NT2/D1 (cell line): ENCODE results near the gene PIP5K1A.
A peak's percentile ranks its signal among the peaks of the same experiment; 100 is the strongest.
"Not testable (repeated sequence)": the region's sequence is repeated elsewhere in the genome, so short reads cannot be mapped to it uniquely, and the experiment has no call there.

Experiments
- DNase-seq: peaks from one replicate; pipeline ENCODE4 v3.0.0-alpha.2; 2011; ENCODE audit warnings: low read depth, low spot score
- H3K27me3 ChIP-seq: 2 replicates; pipeline ENCODE4 v1.6.0; 2011; ENCODE audit warnings: mild to moderate bottlenecking; ENCODE audit not compliant: insufficient read length, insufficient read depth
- H3K36me3 ChIP-seq: 2 replicates; pipeline ENCODE4 v1.6.1; 2011; ENCODE audit warnings: mild to moderate bottlenecking, low read length, mixed read lengths; ENCODE audit not compliant: insufficient read depth, insufficient read length
- H3K4me1 ChIP-seq: 2 replicates; pipeline ENCODE4 v1.5.1; 2011; ENCODE audit not compliant: insufficient read depth, insufficient read length
- H3K4me3 ChIP-seq: 2 replicates; pipeline ENCODE4 v1.5.1; 2011; ENCODE audit warnings: low read depth; ENCODE audit not compliant: insufficient read length
- H3K9ac ChIP-seq: 2 replicates; pipeline ENCODE4 v1.6.0; 2011; ENCODE audit warnings: low read depth; ENCODE audit not compliant: insufficient read length
- H3K9me3 ChIP-seq: 2 replicates; pipeline ENCODE4 v1.5.1; 2011; ENCODE audit warnings: mild to moderate bottlenecking, low read length; ENCODE audit not compliant: insufficient read depth
- SUZ12 ChIP-seq: IDR thresholded peaks from 2 replicates; pipeline ENCODE4 v1.6.1; 2011; ENCODE audit not compliant: insufficient read length, insufficient read depth; ENCODE audit errors: extremely low read depth
- YY1 ChIP-seq: IDR thresholded peaks from 2 replicates; pipeline ENCODE4 v1.6.1; 2011; ENCODE audit not compliant: insufficient read length, insufficient read depth
- ZNF274 ChIP-seq: IDR thresholded peaks from 2 replicates; pipeline ENCODE4 v1.6.1; 2011; ENCODE audit warnings: mild to moderate bottlenecking, low read depth, low read length

Gene PIP5K1A

GRCh38 chr1:151193304-151193703, 5.0 kb upstream of the PIP5K1A start:
- DNase-seq = no peak
- TF ChIP-seq ZNF274 = no peak
- no peak for TF ChIP-seq SUZ12
- TF ChIP-seq YY1 = no peak
- H3K4me1 ChIP-seq = peaks cover 3% of the 10 kb centered on the region
- H3K27me3 ChIP-seq = no peaks in the 10 kb centered on the region
- no peaks in the 10 kb centered on the region for H3K9me3 ChIP-seq
- no peak overlapping the region for H3K9ac ChIP-seq
- no peak overlapping the region for H3K4me3 ChIP-seq
- peaks cover 2% of the 10 kb centered on the region for H3K36me3 ChIP-seq

- Histone ChIP-seq H3K27me3 (no peaks in the 10 kb centered on the region), H3K4me3 (no peak overlapping the region), H3K9ac (no peak overlapping the region), H3K9me3 (no peaks in the 10 kb centered on the region), H3K4me1 (peaks cover 3% of the 10 kb centered on the region), H3K36me3 (no peaks in the 10 kb centered on the region)
- DNase-seq = no peak
- no peak for TF ChIP-seq ZNF274
- TF ChIP-seq YY1 = no peak
- no peak for TF ChIP-seq SUZ12
These were observed 4.5 kb upstream of the PIP5K1A start for GRCh38 chr1:151193856-151194255.

DNA sequence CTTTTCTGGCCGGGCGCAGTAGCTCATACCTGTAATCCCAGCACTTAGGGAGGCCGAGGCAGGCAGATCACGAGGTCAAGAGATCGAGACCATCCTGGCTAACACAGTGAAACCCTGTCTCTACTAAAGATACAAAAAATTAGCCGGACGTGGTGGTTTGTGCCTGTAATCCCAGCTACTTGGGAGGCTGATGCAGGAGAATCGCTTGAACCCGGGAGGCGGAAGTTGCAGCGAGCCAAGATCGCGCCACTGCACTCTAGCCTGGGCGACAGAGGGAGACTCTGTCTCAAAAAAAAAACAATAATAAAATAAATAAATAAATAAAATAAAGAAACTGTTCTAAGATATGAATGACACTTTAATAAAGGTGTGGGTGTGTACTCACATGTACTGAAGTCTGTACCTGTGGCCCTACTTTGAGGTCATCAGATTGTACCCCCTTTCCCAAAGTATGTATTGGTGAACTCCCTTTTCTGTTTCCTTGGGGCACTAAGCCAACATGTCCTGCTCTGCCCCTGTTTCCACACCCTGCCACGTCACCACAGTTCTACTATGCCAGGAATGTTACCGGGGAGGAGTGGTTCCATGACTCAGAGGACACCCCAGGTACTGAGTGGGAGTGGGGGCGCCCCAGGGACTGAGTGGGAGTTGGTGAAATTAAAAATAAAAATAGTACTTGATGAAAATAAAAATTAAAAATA, 3.3 kb upstream of the PIP5K1A start:
- H3K4me3 ChIP-seq, H3K9ac ChIP-seq, DNase-seq, H3K9me3 ChIP-seq, H3K4me1 ChIP-seq, H3K36me3 ChIP-seq, H3K27me3 ChIP-seq: not testable (repeated sequence)

GRCh38 chr1:151196292-151196800, 2.0 kb upstream of the PIP5K1A start:
- Histone ChIP-seq H3K27me3 (no peaks in the 10 kb centered on the region), H3K9me3 (no peaks in the 10 kb centered on the region), H3K4me3 (no peak overlapping the region), H3K36me3 (peaks cover 5% of the 10 kb centered on the region), H3K4me1 (peaks cover 3% of the 10 kb centered on the region), H3K9ac (no peak overlapping the region)
- no peak for DNase-seq
- no peak for TF ChIP-seq ZNF274
- no peak for TF ChIP-seq SUZ12
- no peak for TF ChIP-seq YY1

- H3K36me3 ChIP-seq = peaks cover 18% of the 10 kb centered on the region
- no peaks in the 10 kb centered on the region for H3K27me3 ChIP-seq
- H3K4me1 ChIP-seq = peaks cover 3% of the 10 kb centered on the region
- peak overlapping the region; percentile 99 for H3K4me3 ChIP-seq
- peak overlapping the region; percentile 99 for H3K9ac ChIP-seq
- TF ChIP-seq ZNF274 (no peak), SUZ12 (no peak), YY1 (no peak)
- no peaks in the 10 kb centered on the region for H3K9me3 ChIP-seq
- no peak for DNase-seq
These were observed 494 bp upstream of the PIP5K1A start for GRCh38 chr1:151197863-151198253.

- no peaks in the 10 kb centered on the region for H3K27me3 ChIP-seq
- H3K36me3 ChIP-seq = peaks cover 39% of the 10 kb centered on the region
- H3K9me3 ChIP-seq = no peaks in the 10 kb centered on the region
- H3K9ac ChIP-seq = peak overlapping the region; percentile 99
- peaks cover 3% of the 10 kb centered on the region for H3K4me1 ChIP-seq
- peak overlapping the region; percentile 99 for H3K4me3 ChIP-seq
- no peak for TF ChIP-seq YY1
- no peak for TF ChIP-seq SUZ12
- TF ChIP-seq ZNF274 = no peak
- DNase-seq = no peak
These were observed 1.7 kb downstream of the PIP5K1A start for GRCh38 chr1:151199873-151200581.

DNA sequence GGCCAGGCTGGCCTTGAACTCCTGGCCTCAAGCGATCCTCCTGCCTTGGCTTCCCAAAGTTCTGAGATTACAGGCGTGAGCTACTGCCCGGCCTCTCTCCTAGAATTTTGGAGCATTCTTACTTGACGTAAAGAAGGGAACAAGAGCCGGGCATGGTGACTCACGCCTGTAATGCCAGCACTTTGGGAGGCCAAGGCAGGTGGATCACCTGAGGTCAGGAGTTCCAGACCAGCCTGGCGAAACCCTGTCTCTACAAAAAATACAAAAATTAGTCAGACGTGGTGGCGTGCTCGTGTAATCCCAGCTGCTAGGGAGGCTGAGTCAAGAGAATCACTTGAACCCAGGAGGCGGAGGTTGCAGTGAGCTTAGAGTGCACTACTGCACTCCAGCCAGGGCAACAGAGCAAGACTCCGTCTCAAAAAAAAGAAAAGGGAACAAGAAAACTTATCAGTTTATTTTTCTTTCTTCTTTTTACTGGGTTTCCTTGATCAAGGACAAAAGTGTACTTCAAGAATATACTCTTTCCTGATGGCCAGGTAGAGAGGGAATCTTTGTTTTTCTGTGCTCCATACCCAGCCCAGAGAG, 7.1 kb downstream of the PIP5K1A start:
- H3K4me3 ChIP-seq, H3K4me1 ChIP-seq, DNase-seq, H3K9me3 ChIP-seq, H3K27me3 ChIP-seq, H3K9ac ChIP-seq: not testable (repeated sequence)
- H3K36me3 ChIP-seq = peaks cover 85% of the 10 kb centered on the region

DNA sequence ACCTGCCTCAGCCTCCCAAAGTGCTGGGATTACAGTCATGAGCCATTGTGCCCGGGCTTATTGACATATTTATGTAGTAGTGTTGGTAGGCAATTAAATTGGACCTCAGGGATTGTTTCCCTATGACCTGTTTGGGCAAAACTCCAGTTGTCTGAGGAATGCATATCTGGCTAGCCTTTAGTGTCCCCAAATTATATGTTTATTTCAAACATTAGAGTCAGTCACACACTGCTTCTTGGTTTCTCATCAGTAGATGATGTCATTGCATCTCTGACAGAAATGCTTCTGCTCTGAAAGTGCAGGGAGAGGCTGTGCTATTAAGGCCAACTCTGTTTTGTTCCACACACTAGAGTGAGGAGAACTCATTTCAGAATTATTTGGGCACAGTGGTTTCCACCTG, 12.5 kb downstream of the PIP5K1A start:
- H3K36me3 ChIP-seq = peaks cover 75% of the 10 kb centered on the region
- no peak overlapping the region for H3K4me3 ChIP-seq
- no peak for DNase-seq
- peaks cover 2% of the 10 kb centered on the region for H3K4me1 ChIP-seq
- TF ChIP-seq SUZ12 (no peak), ZNF274 (no peak), YY1 (no peak)
- H3K27me3 ChIP-seq = no peaks in the 10 kb centered on the region
- no peaks in the 10 kb centered on the region for H3K9me3 ChIP-seq
- H3K9ac ChIP-seq = no peak overlapping the region
